Endodermal cell (in vitro differentiated cells): ENCODE data around the gene TCP11. TPM values are rescaled to one million over a fixed set of nuclear protein-coding genes. Genes with fewer than 3 reads are reported as not detected.
A peak's percentile ranks its signal among the peaks of the same experiment; 100 is the strongest.

Experiments used
- DNase-seq: peaks from one replicate; pipeline ENCODE4 v3.0.0-alpha.2; 2017
- H3K27ac ChIP-seq: 2 replicates; pipeline ENCODE4 v1.5.1; 2013; ENCODE audit warnings: mild to moderate bottlenecking, low read depth, low read length, moderate library complexity
- H3K27me3 ChIP-seq: 2 replicates; pipeline ENCODE4 v1.6.1; 2013; ENCODE audit warnings: mild to moderate bottlenecking, low read length, moderate library complexity; ENCODE audit not compliant: insufficient read depth, control insufficient read depth, poor library complexity, severe bottlenecking
- H3K36me3 ChIP-seq: 2 replicates; pipeline ENCODE4 v1.7.0; 2013; ENCODE audit warnings: mild to moderate bottlenecking, low read length, moderate library complexity; ENCODE audit not compliant: control insufficient read depth, insufficient read depth
- H3K4me1 ChIP-seq: one replicate; pipeline ENCODE4 v1.7.0; 2013; ENCODE audit warnings: low read length; ENCODE audit not compliant: control insufficient read depth, insufficient read depth
- H3K4me3 ChIP-seq: 2 replicates; pipeline ENCODE4 v1.5.1; 2013; ENCODE audit warnings: mild to moderate bottlenecking, low read length, moderate library complexity
- H3K9ac ChIP-seq: 2 replicates; pipeline ENCODE4 v1.6.1; 2013; ENCODE audit warnings: mild to moderate bottlenecking, low read length, moderate library complexity; ENCODE audit not compliant: poor library complexity, severe bottlenecking; ENCODE audit errors: extremely low read depth
- H3K9me3 ChIP-seq: 2 replicates; pipeline ENCODE4 v1.6.1; 2013; ENCODE audit warnings: mild to moderate bottlenecking, low read length, moderate library complexity; ENCODE audit not compliant: control insufficient read depth
- H3K27ac Mint-ChIP-seq: 2 replicates; pipeline ENCODE4 v1.8.0; 2020; ENCODE audit warnings: mixed read lengths
- H3K27me3 Mint-ChIP-seq: 2 replicates; pipeline ENCODE4 v1.8.0; 2021; ENCODE audit warnings: mild to moderate bottlenecking, mixed read lengths; ENCODE audit not compliant: insufficient read depth
- H3K36me3 Mint-ChIP-seq: 2 replicates; pipeline ENCODE4 v1.8.0; 2020; ENCODE audit warnings: low read depth, mixed read lengths
- H3K4me1 Mint-ChIP-seq: 2 replicates; pipeline ENCODE4 v1.8.0; 2020; ENCODE audit warnings: mixed read lengths
- H3K4me3 Mint-ChIP-seq: 2 replicates; pipeline ENCODE4 v1.8.0; 2020; ENCODE audit warnings: mild to moderate bottlenecking, moderate library complexity, mixed read lengths
- H3K9me3 Mint-ChIP-seq: 2 replicates; pipeline ENCODE4 v1.8.0; 2020; ENCODE audit warnings: mild to moderate bottlenecking, mixed read lengths
- WGBS, 2 experiments: methylation state at CpG; one replicate each; pipeline versions ENCODE4 v1.1.5 to v1.1.7; 2013; ENCODE audit warnings: missing lambda C conversion rate in 2 of 2, mixed read lengths in 1 of 2; ENCODE audit not compliant: insufficient coverage in 1 of 2, insufficient read length in 1 of 2; 5-methylcytosine and 5-hydroxymethylcytosine counted together
- total RNA-seq, 2 donors: library from RNA; stranded (reverse); fragmentation: NEBNext Ultra II Directional in 1 of 2; extraction: Animal tissue kit (Norgen Biotek cat#: 25700) in 1 of 2; gene quantifications; 2 replicates in 1 of 2; 3 replicates in 1 of 2; pipeline ENCODE4 v1.2.1, GENCODE V29; 2021
- TF ChIP-seq, protein P1 (sequence below): fragments of 200-600 bp; sonication (generic); conservative IDR thresholded peaks from 2 replicates; pipeline ENCODE4 v1.5.0; 2021; ENCODE audit warnings: antibody characterized with exemption, mild to moderate bottlenecking

Gene TCP11
- total RNA-seq, 2 donors from 2014 or later = not detected

DNA sequence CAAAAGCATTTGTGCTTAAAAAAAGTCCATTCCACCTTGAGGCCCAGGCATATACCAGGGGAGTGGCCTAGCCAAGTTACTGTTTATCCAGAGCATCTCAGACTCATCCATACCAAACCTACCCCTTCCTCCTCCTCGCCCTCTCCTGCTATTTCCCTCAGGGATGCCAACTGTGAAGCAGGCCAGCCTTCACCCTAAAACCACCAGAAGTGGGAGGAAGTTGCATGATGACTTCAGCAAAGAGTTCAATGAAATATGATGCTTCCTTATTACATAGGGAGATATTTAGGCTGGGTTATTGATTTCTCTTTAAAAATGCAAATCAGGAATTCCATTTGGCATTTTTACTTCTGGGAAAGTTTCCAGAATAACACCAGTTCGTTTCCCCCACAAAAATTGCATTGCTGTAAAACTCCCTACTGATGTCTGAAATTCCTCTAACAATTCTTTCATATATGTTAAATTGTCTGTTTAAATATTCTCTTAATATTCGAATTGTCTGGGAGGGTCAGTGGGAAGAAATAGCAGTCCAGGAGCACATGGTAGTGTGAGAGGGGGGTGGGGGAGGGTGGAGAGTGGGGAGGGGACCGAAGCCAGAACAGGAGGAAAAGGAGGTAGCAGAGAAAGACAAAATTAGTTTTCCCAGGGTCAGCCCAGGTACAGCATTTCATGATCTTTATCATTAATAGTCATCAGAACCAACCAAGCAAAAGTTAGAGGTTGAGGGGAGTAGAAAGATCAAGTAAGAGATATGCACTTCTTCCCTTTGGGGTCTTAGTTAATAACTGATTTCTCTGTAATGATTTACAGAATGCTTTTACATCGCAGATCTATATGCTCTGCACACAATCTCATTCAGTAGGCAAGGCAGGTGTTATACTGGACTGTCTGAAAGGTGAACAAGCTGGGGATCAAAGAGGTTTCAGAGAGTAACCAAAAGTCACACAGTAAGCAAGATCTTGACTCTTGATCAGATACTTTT is 1.7 kb upstream of the TCP11 start:
- Histone ChIP-seq H3K9ac (no peak overlapping the region), H3K9me3 (no peaks in the 10 kb centered on the region), H3K4me3 (no peak overlapping the region), H3K27ac (no peak overlapping the region), H3K4me1 (no peaks in the 10 kb centered on the region), H3K36me3 (no peaks in the 10 kb centered on the region), H3K27me3 (no peaks in the 10 kb centered on the region)
- H3K27me3 Mint-ChIP-seq = peaks cover 41% of the 10 kb centered on the region
- WGBS, 2 experiments = 85 to 100% methylated on average over 1 to 5 of the region's 5 CpGs
- H3K4me1 Mint-ChIP-seq = peaks cover 19% of the 10 kb centered on the region
- H3K36me3 Mint-ChIP-seq = no peaks in the 10 kb centered on the region
- no peak overlapping the region for H3K27ac Mint-ChIP-seq
- H3K9me3 Mint-ChIP-seq = no peaks in the 10 kb centered on the region
- no peak for DNase-seq
- H3K4me3 Mint-ChIP-seq = no peak overlapping the region
- TF ChIP-seq, protein P1, sequence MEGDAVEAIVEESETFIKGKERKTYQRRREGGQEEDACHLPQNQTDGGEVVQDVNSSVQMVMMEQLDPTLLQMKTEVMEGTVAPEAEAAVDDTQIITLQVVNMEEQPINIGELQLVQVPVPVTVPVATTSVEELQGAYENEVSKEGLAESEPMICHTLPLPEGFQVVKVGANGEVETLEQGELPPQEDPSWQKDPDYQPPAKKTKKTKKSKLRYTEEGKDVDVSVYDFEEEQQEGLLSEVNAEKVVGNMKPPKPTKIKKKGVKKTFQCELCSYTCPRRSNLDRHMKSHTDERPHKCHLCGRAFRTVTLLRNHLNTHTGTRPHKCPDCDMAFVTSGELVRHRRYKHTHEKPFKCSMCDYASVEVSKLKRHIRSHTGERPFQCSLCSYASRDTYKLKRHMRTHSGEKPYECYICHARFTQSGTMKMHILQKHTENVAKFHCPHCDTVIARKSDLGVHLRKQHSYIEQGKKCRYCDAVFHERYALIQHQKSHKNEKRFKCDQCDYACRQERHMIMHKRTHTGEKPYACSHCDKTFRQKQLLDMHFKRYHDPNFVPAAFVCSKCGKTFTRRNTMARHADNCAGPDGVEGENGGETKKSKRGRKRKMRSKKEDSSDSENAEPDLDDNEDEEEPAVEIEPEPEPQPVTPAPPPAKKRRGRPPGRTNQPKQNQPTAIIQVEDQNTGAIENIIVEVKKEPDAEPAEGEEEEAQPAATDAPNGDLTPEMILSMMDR = no peak

DNA sequence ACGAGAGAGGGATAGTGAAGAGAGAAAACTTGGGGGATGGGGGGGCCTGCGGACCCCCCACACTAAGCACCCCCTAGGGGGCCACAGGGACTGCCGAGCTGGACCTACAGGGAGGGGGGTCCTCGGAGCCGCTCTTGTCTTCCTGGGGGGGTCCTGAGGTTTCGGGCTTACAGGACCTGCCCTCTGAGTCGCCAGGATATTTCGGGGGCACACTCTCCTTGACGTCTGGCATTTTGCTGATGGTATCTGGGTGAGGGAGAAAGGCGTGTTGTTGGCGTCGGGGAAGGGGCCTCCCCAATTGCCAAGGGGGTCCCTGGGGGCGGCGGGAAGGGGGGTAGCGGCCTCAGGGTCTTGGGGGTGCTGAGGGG is 516 bp downstream of the TCP11 start:
- Histone ChIP-seq H3K36me3 (no peaks in the 10 kb centered on the region), H3K9ac (no peak overlapping the region), H3K27ac (peak overlapping the region; percentile 17), H3K4me3 (no peak overlapping the region), H3K9me3 (no peaks in the 10 kb centered on the region), H3K4me1 (no peaks in the 10 kb centered on the region), H3K27me3 (no peaks in the 10 kb centered on the region)
- TF ChIP-seq, protein P1 = no peak
- WGBS, 2 experiments = 89 to 100% methylated on average over 3 to 14 of the region's 15 CpGs
- peaks cover 28% of the 10 kb centered on the region for H3K27me3 Mint-ChIP-seq
- DNase-seq = no peak
- no peaks in the 10 kb centered on the region for H3K36me3 Mint-ChIP-seq
- no peak overlapping the region for H3K27ac Mint-ChIP-seq
- peaks cover 3% of the 10 kb centered on the region for H3K4me1 Mint-ChIP-seq
- no peak overlapping the region for H3K4me3 Mint-ChIP-seq
- no peaks in the 10 kb centered on the region for H3K9me3 Mint-ChIP-seq

DNA sequence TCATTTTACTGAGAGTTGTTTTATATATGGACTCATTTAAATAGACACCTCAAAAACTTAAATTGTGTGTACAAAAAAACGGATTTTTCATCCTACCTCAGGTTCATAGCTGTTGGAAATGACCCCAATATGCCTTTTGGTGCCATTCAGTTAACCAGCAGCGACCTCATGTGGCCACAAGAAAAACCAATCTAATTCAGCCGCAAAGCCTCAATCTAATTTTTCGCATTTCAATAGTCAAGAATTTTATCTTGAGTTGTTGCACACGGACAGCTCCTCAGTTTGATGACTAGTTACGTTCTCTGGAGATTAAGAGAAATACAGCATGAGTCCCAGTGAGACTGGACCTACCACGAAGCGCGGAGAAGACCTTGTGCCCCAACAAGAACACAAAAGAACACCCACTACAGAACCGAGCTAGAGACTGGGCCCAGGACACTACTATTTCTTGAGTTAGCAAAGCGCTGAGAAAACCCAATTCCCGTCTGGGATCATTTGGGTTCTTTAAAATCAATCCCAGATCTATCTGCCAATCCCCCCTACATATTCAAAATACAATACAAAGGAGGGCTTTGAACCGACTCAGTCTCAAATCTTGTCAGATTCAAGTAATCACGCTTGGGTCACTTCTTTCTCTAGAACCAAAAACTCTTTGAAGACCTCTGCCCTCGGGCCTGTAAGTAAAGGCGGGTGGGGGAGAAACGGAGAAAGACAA is 1.1 kb downstream of the TCP11 start:
- H3K9me3 Mint-ChIP-seq = no peaks in the 10 kb centered on the region
- peak; percentile 80 for DNase-seq
- Histone ChIP-seq H3K4me1 (no peaks in the 10 kb centered on the region), H3K36me3 (no peaks in the 10 kb centered on the region), H3K27me3 (no peaks in the 10 kb centered on the region), H3K27ac (no peak overlapping the region), H3K9ac (no peak overlapping the region), H3K9me3 (no peaks in the 10 kb centered on the region), H3K4me3 (no peak overlapping the region)
- H3K27ac Mint-ChIP-seq = no peak overlapping the region
- TF ChIP-seq, protein P1 = peak; percentile 97
- H3K4me1 Mint-ChIP-seq = peaks cover 3% of the 10 kb centered on the region
- H3K27me3 Mint-ChIP-seq = peaks cover 28% of the 10 kb centered on the region
- no peaks in the 10 kb centered on the region for H3K36me3 Mint-ChIP-seq
- WGBS, 2 experiments = 34 to 45% methylated on average over 10 to 17 of the region's 17 CpGs
- no peak overlapping the region for H3K4me3 Mint-ChIP-seq
